HG03457 (cell line): Measurements from ENCODE around the gene TMEM243.

Source experiments
- ATAC-seq: cut with Tn5 transposase; IDR thresholded peaks from one replicate; pipeline ENCODE4 v1.9.1; 2021; ENCODE audit warnings: moderate number of reproducible peaks; ENCODE audit not compliant: unreplicated experiment

TMEM243 gene

DNA sequence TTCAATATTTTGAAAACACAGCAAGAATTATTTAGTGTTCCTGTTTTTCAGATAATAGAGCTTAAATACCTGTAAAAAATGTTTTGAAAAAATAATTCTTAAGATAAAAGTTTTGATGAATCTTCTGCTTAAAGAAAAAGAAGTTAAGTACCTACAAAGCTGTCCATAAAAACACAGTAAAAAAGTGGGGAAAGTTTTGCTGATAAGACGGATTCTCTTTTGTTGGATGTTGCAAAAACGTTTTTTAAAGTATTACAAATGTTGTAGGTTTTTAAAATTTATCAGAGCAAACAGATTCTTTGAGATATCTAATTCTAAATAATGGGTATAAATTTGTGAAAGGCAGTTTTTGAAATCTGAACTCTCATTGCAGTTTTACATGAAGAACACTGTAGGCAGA, 55.1 kb downstream of the TMEM243 start:
- no peak for ATAC-seq

DNA sequence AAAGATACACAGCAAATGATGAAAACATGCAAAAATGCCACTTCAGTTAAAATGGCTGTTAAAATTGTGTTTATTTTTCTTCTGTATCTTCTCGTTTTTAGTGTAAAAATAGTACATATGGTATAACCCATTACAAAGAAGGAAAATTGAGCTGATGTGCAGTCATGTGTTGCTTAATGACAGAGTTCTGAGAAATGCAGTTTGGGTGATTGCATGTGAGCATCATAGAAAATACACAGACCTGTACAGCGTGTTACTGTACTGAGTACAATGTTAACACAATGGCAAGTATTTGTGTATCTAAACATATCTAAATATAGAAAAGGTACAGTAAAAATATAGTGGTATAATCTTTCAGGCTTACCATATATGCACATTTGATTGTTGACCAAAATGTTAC, 60.0 kb downstream of the TMEM243 start:
- no peak for ATAC-seq

DNA sequence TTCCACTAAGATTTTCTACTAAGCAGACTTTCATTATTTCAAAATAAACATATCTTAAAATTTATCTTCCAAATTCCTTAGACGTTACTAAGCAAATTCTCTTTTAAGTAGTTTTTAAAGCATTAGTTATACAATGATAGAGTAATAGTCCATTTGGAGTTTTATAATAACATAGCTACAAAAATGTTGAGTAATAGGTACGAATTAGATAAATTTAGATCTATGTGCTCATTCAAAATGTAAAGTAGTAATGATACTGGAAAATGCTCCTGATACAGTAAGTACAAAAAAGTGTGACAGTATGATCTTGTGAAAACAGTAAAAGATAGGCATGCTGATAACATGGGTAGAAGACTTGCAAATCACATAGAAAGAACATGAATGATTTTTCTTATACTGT, 62.8 kb downstream of the TMEM243 start:
- no peak for ATAC-seq

DNA sequence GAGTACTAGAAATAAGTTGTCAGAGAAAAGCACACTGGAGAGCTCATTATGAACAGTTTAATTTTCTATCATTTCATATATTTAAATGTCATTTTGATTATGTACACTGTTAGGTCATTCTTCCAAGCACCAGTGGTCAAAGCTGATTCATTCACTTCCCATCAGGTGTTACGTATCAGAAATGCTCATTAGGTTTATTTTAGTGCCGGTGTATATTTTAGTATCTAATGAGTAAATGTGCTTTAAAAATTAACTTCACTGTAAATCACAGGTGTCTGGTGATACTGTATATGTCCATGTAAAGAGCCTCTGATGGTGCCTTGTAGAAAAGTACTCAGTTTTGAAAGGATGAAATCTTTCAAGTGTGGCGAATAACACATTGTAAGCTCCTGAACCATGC, 63.7 kb downstream of the TMEM243 start:
- ATAC-seq = no peak

DNA sequence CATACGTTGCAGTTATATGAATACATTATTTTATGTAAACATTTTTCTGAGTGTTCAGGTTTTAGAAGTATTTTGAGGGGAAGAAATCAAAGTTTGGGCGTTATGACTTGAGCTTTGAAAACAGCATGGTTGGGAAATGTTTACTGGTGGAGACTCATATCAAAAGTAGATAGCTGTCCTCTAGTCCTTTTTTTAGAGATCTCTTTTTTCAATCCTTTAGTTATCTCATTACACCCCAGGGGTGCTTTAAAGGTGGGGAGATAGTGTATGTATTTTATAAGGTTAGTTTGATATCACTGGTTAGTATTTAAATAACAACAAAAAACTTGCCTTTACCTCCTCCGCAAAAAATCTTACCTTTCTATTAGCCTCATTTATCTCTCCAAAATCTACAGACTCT, 65.0 kb downstream of the TMEM243 start:
- ATAC-seq = no peak

DNA sequence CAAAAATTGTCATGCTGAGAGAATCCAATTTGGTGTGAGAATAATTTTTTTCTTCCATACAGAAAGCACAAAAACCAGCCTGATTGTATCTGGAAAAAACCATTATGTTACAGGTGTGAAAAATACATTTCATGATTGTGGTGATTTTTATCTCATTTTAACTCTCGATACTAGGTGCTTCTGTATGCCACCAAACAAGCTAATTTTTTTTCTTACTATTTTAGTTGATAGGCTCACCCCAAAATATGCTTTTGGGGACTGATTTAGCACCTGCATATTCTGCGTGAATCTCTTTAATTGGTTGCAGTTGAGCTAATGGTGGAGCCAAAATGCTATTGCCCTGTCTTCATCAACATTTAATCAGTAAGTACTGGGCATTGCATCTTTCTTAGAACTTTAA, 65.4 kb downstream of the TMEM243 start:
- ATAC-seq = no peak

DNA sequence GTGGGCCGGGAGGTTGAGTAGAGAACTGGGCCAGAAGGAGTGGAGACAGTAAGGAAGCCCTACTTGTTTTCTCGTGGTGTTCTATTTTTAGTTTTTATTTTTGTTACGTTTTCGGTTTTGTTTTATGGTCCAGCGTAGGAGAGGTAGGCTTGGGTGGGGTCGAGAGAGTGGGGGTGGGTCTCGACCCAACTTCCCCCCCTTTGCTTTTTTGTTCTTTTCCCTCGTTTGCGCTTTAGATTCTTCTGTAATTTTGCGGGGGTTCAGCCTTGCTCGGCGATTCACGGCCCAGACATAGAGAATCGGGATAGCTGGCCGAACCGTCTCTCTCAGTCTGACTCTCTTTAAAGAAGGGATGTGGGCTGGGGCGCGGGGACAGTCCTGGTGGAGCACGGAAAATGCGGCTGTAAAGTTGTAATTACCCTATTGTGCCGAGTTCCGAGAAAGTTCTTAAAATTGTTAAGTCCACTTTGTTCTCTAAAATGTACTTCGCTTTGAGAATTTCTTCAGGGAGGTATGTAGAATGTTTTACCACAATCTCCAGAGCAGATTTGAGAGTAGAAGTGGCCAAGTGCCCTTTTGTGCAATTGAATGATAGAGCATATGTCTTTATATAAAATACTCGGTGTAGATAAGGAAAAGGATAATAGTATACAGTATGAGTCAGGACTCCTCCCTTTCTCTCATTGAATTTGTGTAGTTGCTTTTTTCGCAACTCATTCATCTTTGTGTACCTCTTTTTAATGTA, 66.5 kb downstream of the TMEM243 start:
- ATAC-seq = peak; percentile 9

DNA sequence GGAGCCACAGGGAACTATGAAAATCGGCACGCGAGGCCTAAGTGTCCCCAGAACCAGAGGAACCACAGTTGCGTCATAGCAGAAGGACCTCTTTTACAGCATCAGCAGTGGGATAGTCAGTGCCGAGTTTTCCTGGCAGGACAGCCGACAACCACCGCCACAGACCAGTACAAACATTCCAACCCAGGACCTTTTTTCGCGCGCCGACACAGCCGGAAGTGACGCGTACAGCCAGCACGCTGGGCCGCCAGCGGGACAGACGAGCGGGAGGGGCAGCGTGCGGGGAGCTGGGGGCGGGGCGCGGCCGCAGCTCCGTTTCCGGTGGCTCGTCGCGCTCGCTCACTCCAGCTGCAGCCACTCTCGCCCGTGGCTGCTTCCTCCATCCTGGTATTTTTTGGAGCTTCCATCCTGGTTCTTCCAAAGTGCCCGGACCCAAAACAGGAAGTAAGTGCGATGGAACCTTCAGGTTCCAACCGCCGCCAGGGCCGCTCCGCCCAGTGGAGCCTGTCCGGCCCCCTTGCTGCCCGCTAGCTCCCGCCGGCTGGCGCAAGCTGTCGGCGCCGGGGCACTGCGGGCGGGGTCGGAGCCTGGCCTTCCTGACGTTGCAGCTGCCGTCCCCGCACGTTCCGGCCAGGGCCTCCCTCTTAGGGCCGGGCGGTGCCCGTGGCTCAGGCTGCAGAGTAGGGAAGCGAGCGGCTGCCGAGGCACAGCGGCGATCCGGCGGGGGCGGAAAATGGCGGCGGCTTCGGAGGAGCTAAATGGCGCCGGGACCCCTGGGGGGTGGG, 67.2 kb downstream of the TMEM243 start, which contains the start of gene DMTF1:
DMTF1 (plus strand) TSS at position 342 of the 785 bp plus-strand sequence. CDS start 12,489 bp downstream, outside the sequence.
- peak; percentile 84 for ATAC-seq

DNA sequence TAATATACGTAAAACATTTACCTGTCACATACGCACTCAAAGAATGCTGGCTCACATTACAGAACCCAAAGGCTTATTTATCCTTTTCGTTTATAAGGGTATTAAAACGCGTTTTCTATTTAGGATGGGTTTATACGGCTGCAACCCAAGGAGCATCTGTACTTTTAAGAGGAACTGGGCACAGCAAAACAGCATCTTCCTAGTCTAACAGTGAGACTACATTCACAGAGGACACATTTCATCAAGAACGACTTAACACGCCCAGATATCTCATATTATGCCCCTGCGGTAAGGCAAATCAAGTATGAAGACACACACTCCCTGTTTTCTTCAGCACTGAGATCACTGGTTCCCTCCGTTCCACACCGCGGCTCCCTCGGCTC, 67.8 kb downstream of the TMEM243 start:
- ATAC-seq = peak; percentile 20

DNA sequence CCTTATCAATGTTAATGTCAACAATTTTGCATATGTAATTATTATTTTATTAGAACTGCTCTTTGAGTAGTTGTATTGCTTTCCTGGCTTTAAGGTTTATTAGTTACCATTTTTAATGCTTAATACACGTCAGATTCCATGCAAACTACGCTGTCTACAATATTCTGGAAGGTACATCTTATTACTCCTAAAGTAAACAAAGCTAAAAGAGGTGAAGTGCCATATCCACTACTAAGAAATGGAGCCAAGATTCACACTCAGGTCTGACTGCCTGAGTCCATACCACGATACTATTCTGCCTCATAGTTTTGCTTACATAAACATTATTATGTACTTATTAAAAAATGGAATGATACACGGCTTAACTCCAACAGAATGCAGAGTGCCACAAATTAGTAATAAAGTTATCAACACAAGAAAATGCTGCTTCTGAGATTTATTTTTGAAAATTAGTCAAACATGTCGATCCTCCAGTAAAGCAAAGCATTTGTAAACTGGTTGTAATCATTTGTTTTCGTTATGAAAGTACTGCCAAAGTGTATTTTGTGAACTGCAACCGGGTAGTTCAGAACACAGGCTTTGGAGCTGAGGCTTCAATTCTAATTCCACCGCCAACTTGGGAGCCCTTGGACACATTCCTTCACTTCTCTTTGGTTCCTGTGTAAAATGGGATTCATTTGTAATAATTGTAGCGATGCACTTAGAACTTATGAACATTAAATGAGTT, 68.4 kb downstream of the TMEM243 start:
- no peak for ATAC-seq

DNA sequence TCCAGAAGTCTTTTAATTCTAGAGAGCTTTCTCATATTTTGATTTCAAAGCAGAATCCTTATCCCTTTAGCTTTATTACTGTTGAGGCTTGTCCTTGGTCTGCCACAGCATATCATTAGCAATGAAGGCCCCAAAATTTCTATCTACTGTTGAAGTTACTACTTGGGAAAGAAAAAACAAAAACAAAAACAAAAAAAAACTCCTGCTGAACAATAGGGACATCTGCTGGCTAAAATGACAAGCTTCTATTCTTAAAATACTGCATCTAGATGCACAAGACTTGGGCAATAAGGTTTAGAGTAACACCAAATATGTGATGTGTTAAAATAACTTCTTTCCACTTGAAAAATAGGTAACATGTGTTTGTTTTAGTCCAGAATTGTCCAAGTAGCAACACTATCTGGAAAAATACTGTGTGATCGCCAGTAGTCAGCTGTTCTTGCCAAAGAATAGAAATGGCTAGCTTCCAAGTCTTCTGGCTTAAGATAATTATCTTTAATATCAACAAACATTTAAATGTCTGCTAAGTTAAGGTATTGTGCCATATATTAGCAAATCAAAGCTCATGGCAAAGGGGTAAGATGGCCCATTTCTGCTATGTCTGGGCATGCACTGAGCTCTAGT, 71.1 kb downstream of the TMEM243 start:
- no peak for ATAC-seq

DNA sequence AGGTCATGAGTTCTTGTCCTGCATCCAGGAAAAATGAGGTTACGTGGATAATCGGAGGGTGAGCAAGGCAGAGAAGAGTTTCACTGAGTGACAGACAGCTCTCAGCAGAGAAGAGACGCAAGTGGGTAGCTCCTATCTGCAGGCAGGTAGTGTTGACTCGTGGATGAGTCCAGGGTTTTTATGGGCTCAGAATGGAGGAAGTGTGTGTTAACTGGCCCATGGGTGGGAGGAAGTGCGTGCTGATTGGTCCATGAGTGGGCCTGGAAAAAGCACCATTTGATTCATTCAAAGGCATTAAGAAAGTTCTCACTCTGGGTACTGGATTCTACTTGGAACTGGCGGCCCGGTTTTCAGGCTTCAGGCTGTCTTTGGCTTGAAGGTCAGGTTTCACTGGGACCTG, 72.0 kb downstream of the TMEM243 start:
- ATAC-seq = no peak

DNA sequence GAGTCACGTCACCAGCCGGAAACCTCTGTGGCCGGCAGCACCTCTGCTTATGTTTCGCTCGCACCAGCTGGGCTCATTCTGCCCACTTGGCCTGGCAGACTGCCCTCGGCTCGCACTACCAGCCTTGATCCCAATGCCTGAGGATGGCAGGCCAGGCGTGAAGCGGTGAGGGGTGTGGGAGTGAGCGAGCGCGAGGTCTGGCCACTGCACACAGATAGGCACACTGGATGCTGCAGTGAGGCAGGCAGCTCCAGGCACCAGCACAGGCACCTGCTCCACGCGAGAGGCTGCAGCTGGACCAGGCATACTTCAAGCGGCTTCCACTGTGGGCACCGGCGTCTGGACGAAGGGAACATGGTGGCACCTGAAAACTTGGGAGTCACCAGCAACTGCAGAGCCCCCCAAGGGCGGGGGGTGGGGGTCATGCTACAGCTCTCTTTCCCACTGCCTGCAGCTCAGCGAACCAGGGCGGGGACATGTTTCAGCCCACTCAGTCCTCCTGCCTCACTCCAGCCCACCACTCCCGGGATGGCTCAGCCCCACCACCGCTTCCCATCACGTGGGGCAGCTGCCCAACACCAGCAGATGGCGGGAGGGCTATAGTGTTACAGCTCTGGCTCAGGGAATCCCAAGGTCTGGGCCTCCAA, 72.7 kb downstream of the TMEM243 start:
- ATAC-seq = no peak
